GM18909 (cell line): ENCODE measurements around the gene TCF4.
A peak's percentile ranks its signal among the peaks of the same experiment; 100 is the strongest.

ENCODE experiments used
- ATAC-seq: cut with Tn5 transposase; IDR thresholded peaks from one replicate; pipeline ENCODE4 v1.9.1; 2021; ENCODE audit warnings: mild to moderate bottlenecking; ENCODE audit not compliant: unreplicated experiment, poor library complexity

Gene TCF4

DNA sequence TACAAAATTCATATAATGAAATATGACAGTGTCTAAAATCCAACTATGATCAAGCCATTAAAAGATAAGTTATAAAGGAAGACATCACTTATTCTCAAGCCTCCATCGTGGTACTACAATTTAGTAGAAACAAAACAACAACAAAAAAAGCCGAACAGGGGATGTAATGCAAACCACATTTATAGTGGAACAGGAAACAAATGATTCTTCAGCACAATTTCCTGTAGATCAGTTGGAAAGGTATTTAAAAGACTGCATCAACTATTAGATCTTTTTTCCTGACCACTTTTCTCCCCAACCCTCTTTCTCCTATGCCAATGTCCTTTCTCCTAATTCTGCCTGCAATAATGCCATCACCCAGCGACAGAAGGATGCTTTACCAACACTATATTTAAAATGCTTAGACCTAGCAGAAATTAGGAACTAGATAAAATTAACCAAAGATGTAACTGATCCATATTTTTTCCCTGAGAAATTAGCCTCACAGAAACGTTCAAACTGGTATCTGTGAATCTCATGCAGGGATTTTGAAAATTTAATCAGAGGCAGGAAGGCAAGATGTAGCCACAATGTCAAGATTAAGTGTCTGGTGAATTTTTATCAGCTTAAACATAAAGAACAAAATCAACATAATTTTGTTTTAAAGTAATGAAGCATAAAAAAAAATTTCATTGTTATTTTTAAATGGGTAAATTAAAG is 271.4 kb downstream of the TCF4 start:
- ATAC-seq = no peak

DNA sequence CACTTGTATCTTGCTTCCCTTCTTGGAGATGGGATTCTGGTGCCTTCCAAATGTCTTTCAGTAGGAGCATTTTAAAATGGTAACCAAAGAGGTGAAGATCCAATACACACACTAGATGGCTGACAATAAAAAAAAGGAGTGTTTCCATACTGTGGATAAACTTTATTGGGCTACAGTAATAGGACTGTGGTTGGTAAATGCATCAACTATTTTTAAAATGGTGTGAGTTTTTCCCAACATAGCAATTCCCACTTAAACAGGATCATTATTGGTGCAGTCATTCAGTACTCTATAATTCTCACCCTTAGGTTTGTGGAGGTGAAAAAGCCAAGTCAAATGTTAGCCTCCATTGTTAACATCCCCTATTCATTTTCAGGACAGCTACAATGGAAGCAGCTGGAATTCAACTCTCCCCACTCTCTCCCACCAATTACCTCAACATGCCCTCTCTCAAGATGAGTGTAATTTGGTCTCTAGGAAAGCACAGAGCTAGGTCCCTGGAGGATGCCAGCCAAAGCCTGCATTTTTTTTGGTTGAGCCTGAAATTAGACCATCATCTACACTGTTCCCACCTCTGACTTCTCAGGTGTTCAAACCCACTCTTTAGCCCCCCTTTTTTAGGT is 273.3 kb downstream of the TCF4 start:
- no peak for ATAC-seq

DNA sequence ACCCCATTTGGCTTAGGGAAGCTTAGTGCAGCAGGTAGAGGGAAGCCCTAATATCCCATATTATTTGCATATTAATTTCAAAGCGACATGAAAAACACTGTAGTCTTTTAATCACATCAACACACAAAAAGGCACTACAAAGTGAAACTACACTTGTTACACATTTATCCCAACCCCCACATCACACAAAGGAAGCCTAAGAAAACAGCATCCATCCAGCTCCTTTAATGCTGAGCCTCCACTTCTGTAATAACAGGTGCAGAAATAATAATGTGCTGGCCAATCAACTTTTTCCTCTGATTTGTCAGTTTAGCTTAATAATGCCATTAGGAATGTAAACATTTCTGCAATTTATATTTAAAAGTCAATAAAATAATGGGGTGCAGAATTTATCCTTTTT is 274.0 kb downstream of the TCF4 start:
- ATAC-seq = no peak

DNA sequence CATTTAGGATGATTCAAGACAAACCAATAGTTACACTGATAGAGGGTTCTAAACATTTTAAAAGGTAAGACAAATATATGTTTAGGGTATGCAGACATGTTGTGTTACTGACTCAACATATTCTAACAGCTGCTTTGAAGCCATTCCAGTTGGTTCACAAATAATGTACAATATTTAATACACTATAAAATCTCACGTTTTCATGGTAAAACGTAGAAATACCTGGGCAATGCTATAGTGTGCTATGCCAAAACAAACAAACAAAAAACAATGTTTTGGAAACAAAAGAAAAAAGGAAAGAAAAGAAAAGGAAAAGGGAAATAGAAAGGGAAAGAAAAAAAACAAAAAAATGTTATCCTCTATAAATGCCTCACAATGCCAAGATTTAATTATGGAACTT is 277.1 kb downstream of the TCF4 start:
- no peak for ATAC-seq

- no peak for ATAC-seq
Observed at GRCh38 chr18:55310044-55310676, 277.8 kb downstream of the TCF4 start.

- ATAC-seq = no peak
Observed at GRCh38 chr18:55309249-55309648, 278.7 kb downstream of the TCF4 start.

DNA sequence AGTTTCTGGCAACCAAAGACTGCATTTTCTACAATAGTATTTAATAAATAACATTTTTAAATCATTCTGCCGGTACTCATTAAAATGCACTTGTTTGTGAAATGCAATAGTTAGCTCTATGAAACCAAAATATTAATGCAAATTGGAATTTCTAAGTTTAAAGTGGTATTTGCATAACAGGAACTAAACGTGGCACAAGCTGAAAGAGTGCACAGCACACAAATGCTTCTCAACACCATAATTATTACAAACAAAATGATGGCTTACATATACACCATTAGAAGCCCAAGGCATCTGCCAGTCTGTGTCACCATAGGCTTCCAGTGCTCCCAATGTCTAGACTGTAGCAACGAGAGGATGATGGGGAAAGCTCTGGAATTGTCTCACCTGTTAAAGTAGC is 280.5 kb downstream of the TCF4 start:
- ATAC-seq = peak; percentile 60

- no peak for ATAC-seq
Observed at GRCh38 chr18:55306359-55307024, 281.5 kb downstream of the TCF4 start.

DNA sequence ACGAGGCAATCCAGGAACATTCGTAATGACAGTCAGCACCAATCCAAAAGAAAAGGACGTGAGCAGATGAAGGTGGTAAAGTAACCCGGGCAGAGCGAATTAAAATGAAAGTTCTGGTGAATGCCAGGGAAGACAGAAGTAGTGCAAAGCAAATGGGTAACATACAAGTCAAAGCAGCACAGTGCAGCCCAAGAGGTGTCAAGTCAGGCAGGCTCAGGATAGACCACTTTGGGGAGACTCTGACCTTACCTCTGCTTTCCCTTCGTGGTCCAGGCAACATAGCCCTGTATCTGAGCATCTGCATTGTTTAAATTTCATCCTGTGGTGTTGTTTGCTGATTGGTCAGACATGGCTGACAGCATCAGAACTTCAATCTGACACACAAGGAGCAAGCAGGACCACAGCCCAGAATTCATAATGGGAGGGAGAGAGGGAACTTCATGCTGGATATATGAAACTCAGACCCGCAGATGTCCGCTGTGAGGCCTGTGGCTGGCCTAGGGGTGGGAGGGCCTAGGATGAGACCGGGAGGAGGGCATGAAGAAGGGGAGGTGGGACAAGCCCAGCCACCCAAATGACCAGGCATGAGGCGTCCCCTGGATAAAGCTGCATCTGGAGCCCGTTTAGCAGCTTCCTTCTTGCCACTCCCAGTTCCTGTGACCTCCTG is 285.7 kb downstream of the TCF4 start:
- no peak for ATAC-seq

GRCh38 chr18:55301824-55302166 is 286.2 kb downstream of the TCF4 start:
- ATAC-seq = no peak

- ATAC-seq = no peak
Observed at GRCh38 chr18:55300936-55301531, 287.0 kb downstream of the TCF4 start.

DNA sequence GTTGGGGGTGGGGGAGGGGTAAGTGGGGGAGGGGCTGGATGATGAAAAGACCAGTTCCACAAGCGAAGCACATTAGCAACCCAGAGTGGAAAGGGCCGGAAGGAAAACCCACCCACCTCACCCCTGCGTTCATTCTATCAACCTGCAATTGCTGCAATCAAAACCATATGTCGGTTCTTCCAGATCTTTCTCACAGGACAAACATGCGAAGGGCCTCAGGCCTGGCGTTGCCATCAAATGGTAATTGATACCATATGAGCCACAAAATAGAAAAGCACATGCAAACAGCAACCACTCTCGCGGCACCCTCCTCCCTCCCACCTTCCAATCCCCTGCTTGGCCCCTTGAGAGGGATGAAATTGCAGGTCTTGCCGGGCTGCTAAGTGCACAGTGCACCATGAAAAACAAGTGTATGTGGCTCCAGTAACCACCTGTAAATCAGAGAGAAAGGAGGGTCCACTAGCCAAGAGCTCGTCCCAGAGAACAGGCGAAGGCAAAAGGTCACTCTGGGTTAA is 287.5 kb downstream of the TCF4 start:
- ATAC-seq = no peak

DNA sequence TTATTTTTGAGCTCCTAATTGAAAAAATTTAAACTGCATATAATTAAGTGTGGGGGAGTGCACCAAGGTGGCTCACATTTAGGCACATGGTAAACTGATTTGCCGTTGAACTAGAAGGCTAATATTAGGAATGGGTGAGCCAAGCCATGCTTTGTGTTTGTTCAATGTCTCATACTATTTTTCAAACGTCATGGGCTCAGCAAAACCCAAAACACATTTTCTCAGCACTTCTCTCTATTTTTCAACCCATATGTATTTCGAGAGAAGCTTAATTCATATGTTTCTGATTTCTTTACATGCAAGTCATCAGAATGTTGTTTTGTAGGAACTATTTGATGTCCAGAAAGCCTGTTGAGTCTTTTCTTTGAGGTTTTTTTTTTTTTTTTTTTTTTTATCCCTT is 291.2 kb downstream of the TCF4 start:
- no peak for ATAC-seq

DNA sequence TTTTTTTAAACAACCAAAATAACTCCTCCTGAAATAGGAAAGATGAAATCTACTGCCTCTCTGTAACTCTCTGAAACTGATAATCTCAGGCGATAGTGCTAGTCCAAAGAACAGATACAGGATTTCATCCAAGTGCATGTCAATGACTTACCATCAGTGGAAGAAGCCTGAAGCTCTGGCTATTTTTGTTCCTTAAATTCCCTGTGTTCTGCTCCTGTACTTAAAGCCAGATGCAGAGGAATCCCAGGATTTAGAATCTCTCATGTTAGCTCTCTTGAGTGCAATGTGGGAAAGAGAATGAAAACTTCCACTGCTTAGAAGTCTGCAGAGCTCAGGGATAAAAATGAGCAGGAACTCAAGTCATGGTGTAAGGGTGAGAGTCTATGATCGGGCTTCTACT is 291.9 kb downstream of the TCF4 start:
- no peak for ATAC-seq

GRCh38 chr18:55290898-55291297 is 297.1 kb downstream of the TCF4 start:
- ATAC-seq = no peak

- peak; percentile 53 for ATAC-seq
Observed at GRCh38 chr18:55289775-55290174, 298.2 kb downstream of the TCF4 start.

DNA sequence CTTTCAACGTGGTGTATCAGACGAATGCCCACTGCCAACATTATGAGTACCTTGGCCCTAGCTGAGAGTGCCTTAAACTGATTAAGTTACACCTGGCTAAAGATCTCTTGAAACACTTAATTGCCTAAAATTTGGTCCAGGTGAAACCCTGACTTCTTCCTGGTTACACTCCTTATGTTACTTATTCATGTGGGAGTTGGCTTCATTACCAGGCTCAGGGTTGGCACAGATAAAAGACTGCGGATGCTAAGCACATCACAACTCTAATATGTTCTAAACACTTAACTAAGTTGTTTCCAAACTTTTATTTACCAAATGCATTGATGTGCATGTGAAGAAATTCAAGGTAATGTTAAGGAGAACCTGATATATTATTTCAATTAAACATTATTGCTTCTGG is 298.9 kb downstream of the TCF4 start:
- no peak for ATAC-seq

GRCh38 chr18:55287935-55288868 is 299.8 kb downstream of the TCF4 start:
- no peak for ATAC-seq

- no peak for ATAC-seq
Observed at GRCh38 chr18:55287149-55287806, 300.7 kb downstream of the TCF4 start.
